GM23248 (cell line): ENCODE measurements around the gene ANKS1B.

Experiments used
- EZH2 ChIP-seq: fragments of 200-600 bp; sonication (generic); IDR thresholded peaks from 2 replicates; pipeline ENCODE4 v1.6.1; 2018; ENCODE audit warnings: antibody characterized with exemption, mild to moderate bottlenecking; ENCODE audit not compliant: insufficient read depth, poor library complexity, severe bottlenecking
- EZH2phosphoT487 ChIP-seq: fragments of 200-600 bp; sonication (generic); IDR thresholded peaks from 2 replicates; pipeline ENCODE4 v1.6.1; 2018; ENCODE audit warnings: antibody characterized with exemption, moderate library complexity, mild to moderate bottlenecking, low read depth; ENCODE audit not compliant: insufficient read depth

DNA sequence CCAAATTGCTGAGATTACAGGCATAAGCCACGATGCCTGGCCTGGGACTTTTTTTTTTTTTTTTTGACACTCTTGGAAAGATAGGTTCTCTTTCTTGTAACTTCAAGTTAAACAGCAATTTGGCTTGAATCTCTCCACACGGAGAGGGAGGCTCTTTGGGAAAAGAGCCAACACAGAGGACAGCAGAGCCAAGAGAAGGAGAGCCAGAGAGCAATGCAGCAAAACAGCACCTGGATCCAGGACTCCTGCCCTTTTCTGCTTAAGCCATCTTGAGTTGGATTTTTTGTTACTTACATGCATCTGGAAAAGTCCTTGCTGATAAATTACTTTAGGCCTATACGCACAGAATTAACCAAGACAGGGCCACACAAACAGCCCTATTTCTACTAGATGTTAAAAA, 1162.9 kb downstream of the ANKS1B start:
- TF ChIP-seq EZH2, result no peak
- no peak for TF ChIP-seq EZH2phosphoT487
